Fibroblast of upper back skin (primary cell): ENCODE measurements around the gene LDLRAD4.
"Not testable (repeated sequence)": the region's sequence is repeated elsewhere in the genome, so short reads cannot be mapped to it uniquely, and the experiment has no call there.

Source experiments
- DNase-seq: peaks from one replicate; pipeline ENCODE4 v3.0.0-alpha.2; 2013

LDLRAD4 gene

GRCh38 chr18:13253786-13254688 is 35.5 kb downstream of the LDLRAD4 start:
- no peak for DNase-seq

- DNase-seq = no peak
These were observed 36.7 kb downstream of the LDLRAD4 start for GRCh38 chr18:13254971-13255927.

- DNase-seq = no peak
These were observed 38.1 kb downstream of the LDLRAD4 start for GRCh38 chr18:13256444-13257305.

- DNase-seq = no peak
These were observed 38.9 kb downstream of the LDLRAD4 start for GRCh38 chr18:13257361-13257980.

- no peak for DNase-seq
These were observed 40.4 kb downstream of the LDLRAD4 start for GRCh38 chr18:13258921-13259320.

DNA sequence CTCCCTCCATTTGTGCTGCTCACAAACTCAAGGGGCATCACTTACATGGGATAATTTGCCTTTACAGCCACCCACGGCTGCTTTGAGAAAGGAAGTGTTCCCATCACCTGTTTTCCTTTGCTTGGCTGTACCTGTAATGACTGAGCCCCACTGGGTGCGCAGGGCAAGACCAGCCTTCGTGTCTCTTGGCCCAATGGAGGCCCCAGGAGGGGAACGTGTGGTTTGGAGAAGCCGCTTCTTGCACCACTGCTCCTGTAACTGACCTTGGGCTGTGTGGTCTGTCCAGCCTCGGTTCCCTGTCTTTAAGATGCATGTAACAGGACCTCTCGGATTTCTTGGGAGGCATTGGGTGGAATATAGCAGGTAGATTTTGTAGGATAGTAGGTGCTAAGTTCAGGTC is 41.1 kb downstream of the LDLRAD4 start:
- no peak for DNase-seq

DNA sequence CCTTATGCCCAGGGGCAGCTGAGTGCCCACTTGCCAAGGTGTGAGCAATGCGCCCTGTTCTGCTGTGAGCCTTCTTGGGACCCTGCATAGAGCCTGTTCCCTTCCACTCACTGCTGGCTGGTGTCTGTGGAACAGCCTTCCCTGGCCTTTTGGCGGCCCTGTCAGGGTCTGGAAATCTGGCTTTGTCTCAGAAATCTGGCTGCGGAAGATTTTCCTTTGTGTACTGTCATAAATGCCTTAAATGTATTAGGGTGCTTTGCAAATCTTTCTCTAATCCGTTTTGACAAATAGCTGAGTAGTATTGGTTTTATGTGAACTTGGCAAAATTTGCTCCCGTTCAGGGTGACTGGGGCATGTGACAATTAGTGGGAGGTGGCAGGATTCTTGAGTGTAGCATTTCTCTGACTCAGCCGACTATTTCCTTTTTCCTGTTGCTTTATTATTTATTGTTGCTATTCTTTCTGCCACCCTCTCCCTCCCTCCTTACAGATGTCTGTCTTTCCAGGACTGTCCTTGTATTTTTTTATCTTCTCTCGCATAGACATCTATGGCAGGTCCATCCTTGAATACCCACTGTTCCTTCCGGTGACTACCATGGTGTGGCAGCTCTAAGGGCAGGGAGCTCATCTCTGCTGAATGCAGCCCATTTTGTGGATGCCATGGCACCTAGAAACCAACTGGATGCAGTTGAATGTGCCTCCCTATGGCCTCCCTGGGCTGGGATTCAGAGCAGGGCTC is 41.8 kb downstream of the LDLRAD4 start:
- DNase-seq = no peak

- DNase-seq = no peak
These were observed 42.5 kb downstream of the LDLRAD4 start for GRCh38 chr18:13260935-13261640.

GRCh38 chr18:13261661-13262357 is 43.2 kb downstream of the LDLRAD4 start:
- DNase-seq = no peak

DNA sequence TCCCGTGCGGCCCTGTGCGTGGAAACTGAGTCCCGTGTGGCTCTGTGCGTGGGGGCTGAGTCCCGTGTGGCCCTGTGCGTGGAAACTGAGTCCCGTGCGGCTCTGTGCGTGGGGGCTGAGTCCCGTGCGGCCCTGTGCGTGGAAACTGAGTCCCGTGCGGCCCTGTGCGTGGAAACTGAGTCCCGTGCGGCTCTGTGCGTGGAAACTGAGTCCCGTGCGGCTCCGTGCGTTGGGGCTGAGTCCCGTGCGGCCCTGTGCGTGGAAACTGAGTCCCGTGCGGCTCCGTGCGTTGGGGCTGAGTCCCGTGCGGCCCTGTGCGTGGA is 43.8 kb downstream of the LDLRAD4 start:
- not testable (repeated sequence) for DNase-seq

GRCh38 chr18:13262839-13263691 is 44.5 kb downstream of the LDLRAD4 start:
- no peak for DNase-seq

DNA sequence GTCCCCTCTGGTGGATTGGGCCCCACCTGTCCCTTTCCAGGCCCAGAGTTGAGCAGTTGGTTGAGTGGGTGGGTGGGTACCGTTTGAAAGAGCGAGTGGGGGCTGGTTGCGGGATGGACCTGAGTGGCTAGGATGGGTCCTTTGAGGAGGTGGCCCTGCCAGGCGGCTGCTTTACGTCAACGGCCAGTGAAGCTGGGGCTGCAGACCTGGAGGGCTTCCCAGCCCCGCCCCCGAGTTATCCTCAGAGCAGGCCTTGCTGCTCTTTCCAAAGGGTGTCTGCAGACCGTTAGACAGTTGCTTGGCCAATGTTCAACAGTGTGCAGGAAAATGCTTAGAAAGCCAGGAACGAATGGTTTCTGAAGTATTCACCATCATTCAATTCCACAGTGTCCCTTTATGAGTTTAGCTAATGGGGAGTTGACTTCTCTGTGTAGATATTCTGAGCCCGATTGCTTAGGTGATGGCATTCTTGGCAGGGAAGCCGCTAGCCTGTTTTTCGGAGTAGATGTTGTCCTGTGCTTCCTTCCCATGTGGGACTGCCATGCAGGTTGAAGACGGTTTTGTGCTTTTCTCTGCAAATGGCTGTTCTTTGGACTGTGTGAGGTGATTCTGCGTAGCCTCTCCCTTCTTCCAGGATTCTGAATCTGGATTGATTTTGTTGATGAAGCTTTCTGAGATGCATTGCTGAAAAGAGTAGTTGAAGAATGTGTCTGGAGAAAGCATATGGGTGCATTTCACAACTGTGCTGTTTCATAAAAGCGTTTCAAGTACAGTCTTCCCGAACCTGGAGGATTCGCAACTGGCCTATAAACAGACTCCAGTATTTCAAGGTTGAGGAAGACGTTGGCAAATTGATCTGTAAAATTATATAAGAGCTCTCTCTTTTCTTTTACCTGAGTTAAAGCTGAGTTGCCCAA is 45.8 kb downstream of the LDLRAD4 start:
- peak; percentile 34 for DNase-seq

- DNase-seq = no peak
These were observed 46.7 kb downstream of the LDLRAD4 start for GRCh38 chr18:13265008-13265910.

GRCh38 chr18:13265911-13266217 is 47.3 kb downstream of the LDLRAD4 start:
- no peak for DNase-seq

DNA sequence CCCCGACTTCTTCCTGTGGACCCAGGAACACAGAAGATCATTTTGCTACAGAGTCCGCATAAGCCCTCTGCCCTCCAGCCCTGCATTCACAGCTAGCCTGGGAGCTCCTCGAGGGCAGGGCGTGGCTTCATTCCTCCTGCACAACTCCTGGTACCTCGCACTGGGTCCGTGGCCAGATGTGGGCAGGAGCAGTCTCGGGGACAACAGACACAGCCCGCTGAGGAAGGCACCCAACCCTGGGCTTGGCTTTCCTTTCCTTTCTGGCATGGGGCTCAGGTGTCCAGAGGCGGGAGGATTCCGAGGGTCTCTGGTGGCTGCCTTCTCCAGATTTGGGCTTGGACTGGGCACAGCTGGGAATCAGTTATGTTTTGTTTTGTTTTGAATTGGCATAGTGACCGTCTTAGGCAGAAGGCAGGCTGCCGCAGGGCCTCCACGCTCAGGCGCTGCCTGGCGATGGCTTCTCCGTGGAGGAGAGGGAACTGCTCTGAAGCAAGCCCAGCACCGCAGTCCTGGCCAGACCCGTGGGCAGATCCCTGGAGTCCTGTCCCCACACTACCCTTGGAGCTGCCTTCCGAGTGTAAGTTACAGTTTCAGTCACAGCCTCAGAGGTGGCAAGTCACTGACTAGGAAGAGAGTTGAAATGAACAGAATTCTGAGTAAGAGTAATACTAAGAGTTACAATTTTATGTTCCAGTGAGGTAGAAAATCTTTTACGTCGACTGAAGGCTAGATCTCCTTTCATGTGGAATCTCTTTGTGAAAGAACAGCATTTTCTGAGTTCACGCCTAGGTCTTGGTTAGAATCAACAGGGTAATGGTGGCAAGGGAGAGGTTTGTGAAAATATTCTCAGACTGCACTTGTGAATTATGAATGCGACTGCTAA is 47.9 kb downstream of the LDLRAD4 start:
- no peak for DNase-seq

DNA sequence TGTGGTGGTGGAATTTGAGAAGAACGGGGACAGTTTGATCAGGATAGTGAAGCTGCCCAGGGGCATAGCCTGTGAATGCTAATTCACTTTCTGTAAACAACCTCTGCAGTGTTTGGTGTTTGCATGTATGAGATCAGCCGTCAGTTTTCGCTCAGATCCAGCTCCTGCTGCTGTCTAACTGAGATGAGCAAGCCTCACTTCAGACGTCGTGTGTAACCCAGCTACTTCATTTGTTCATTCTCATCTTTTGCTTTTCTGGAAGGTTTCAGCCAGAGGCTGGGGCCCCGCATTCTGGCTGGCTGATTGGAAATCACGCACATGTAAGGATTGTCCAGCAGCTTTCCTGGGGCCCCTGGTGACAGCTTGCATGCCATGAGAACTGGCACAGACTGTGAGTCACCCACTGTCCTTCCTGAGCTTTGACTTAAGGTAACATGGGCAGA is 48.9 kb downstream of the LDLRAD4 start:
- no peak for DNase-seq
